SKM-1 (cell line): ENCODE data around the gene ASB5.
A peak's percentile ranks its signal among the peaks of the same experiment; 100 is the strongest.
"Not testable (repeated sequence)": the region's sequence is repeated elsewhere in the genome, so short reads cannot be mapped to it uniquely, and the experiment has no call there.

ENCODE experiments used
- DNase-seq: peaks from one replicate; lab custom pipeline; 2025; ENCODE audit not compliant: unreplicated experiment; lab: John Stamatoyannopoulos, UW

The ASB5 gene

DNA sequence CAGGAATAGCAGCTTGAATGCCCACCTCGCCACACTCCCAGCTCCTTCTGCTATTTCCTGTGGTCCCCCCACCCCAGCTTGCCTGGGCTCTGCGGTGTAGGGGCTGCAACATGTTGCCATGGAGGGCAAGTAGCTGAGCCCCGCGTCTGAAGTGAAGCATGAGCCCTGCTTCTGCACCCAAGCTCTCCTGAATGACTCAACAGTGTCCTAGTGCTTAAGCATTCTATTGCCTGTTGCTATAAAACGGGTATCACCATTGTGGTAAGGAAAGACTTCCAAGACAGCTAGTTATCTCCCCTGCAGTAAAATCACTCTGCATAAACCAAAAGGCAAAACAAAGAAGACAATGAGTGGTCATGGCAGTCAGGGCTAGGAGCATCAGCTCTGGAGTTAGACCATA, 42.3 kb downstream of the ASB5 start:
- no peak for DNase-seq

DNA sequence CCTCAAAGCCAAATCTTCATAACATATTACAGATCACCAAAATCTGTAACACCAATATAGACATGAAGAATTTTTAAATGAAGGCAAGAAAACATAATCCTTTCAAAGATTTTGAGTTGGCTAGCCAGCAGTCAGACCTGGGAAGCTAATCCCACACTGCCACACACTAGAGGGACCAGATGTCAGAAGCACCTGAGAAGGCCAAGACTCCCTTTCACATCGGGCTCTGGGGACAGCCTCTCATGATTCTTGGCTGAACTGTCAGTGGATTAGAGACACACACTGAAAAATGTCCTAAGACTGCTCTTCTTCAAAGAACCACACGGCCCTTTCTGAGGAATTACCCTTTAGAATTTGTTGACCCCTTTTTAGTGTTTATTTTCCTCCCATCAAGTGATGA, 45.5 kb downstream of the ASB5 start:
- DNase-seq, result no peak

DNA sequence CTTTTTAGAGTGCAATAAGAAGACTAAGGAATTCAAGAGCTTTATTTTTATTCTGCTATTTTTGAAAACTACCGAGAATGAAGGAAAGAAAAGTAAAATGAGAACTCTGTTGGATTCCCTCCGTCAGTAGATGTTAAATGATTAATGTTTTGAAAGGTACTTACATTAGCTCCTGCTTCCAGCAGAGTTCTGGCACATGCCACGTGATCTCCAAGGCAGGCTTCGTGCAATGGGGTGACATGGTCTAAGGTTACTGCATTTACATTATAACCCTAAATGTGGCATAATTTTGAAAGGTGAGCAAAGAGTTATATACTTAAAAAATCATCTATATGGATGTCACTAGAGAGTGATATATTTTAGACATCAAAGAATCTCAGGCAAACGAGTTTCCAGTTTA, 46.9 kb downstream of the ASB5 start:
- no peak for DNase-seq

DNA sequence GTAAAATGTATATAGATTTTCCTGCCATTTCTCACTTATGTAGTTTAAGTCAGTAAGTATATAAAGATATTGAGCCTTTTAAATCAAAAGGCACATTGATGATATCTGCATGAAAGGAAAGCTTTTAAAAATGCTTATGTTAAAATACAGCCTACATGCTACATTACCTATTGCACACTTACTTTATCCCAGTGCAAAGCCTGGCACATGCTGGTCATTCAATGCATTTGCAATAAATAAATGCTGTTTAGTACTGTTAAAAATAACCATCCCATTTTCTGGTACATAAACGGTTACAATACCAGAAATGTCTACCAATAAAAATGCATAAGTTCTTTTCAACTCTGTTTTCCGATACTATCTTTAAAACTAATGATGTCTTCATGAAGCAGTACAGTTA, 51.5 kb downstream of the ASB5 start:
- no peak for DNase-seq

DNA sequence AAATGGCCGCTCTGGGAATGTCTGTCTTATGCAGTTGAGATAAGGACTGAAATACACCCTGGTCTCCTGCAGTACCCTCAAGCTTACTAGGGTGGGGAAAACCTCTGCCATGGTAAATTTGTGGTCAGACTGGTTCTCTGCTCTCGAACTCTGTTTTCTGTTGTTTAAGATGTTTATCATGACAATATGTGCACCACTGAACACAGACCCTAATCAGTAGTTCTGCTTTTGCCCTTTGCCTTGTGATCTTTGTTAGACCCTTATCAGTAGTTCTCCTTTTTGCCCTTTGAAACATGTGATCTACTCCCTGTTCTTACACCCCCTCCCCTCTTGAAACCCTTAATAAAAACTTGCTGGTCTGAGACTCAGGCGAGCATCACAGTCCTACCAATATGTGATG, 56.7 kb downstream of the ASB5 start:
- DNase-seq, result not testable (repeated sequence)

DNA sequence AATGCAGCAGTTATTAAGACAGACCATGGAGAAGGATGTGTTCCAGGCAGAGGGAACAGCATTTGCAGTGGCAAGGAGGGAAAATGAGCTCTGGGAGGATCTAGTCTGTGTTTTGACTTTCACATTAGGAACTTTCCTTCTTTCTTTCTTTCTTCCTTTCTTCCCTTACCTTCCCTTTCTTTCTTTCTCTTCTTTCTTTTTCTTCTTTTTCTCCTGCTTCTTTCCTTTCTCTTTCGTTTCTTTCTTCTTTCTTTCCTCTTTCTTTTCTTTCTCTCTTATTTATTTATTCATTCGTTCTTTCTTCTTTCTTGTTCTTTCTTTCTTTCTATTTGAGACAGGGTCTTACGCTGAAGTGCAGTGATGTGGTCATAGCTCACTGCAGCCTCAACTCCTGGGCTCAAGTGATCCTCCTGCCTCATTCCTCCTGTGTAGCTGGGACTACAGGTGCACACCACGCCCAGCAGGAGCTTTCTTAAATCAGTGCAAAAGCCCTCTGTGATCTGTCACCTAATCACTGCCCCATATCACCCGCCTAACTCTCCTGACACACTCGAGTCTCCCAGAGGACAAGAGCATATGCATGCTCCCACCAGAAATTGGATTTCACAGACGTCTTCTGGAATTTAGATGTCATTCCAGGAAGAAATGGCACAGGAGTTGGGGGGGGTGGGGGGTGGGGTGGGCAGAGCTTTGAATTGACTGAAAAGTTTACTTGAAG, 58.3 kb downstream of the ASB5 start:
- no peak for DNase-seq

DNA sequence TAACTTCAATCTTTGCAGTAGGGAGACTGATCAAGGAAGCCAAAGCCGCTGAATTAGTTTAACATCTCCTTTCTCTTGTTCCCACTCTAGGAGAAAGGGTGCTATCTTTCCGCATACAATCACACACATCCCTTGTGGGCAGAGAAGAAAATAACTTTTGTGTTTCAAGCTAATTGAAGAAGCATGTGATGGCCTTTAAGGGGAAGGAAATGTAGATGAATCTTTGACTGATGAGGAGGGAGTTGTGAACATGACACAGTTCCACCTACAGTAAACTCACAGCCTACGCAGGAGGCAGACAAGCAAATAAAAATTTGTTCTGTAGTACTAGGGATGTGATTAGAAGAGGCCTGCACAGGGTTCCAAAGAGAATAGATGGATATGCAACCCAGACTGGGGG, 58.9 kb downstream of the ASB5 start:
- peak; percentile 32 for DNase-seq

DNA sequence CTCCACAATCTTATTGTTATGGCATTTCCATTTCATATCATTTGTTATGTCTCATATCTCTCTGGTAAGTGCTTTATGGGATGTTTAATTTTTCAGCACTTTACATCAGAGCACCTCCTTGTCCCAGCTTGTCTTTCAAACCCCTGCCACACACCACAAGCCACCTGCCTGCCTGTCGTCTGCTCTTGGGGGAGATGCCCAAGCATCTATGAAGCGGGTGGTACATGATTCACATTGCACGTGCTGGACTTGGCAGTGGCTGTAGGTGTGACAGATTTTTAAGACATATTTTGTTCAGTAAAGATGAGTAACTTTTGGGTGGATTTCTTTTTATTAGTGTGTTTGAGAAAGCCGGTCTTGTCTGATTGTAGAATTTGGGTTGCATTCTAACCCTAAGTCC, 59.5 kb downstream of the ASB5 start:
- DNase-seq, result no peak

DNA sequence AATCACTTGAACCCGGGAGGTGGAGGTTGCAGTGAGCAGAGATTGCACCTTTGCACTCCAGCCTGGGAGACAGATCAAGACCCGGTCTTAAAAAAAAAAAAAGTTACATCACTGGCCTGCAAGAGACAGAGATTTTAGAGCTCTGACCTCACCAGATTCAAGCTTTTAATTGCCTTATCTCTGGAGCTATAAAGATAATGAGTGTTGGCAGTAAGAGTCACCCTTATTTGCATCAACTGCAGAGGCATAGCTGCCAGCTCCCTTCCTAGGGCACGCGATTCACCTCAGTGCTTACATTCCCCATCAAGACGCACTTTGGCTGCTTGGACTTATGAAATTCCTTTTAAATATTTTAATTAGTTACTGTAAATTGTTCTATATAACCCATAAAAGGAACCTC, 61.2 kb downstream of the ASB5 start:
- no peak for DNase-seq

DNA sequence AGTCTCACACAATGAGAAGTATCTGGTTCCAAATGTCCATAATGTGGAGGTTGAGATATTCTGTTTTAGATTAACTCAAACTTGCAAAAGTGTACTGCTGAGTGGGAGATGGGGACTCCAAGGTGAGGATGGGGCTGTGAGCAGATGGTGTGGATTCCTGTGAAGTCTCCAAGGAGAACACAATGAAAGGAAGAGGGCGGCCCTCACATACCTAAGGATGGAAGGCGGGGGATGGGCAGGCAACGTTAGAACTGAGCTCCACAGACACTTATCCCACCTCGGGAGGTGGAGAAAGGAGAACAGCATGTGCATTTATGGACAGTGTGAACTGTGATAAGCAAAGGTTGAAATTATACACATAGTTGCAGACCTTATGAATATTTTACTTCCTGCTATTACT, 63.7 kb downstream of the ASB5 start:
- DNase-seq, result no peak

DNA sequence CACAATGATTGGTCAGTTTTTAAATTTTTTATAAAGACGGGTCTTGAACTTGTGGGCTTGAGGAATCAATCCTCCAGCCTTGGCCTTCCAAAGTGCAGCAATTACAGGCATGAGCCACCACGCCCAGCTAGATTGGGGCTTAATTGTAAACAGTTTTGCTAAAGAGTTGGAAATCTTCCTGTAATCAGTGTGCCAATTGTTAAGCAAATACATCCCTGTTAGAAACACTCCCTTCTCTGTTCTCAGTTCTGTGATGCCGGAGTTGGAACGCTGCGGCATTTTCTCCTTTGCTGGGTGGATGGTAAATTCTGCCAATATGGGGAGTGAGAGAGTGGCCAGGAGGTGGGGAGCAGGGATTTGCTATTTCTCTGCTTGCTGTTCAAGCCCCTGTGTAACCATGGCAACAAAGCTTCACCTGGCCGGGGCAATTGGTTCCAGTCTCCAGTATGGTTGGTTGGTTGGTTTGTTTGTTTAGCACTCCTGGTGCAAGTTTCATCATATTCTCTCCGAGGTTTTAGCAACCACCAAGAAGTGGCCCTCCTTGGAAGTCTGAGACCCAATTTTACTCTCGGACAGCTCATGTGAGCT, 70.6 kb downstream of the ASB5 start:
- no peak for DNase-seq

DNA sequence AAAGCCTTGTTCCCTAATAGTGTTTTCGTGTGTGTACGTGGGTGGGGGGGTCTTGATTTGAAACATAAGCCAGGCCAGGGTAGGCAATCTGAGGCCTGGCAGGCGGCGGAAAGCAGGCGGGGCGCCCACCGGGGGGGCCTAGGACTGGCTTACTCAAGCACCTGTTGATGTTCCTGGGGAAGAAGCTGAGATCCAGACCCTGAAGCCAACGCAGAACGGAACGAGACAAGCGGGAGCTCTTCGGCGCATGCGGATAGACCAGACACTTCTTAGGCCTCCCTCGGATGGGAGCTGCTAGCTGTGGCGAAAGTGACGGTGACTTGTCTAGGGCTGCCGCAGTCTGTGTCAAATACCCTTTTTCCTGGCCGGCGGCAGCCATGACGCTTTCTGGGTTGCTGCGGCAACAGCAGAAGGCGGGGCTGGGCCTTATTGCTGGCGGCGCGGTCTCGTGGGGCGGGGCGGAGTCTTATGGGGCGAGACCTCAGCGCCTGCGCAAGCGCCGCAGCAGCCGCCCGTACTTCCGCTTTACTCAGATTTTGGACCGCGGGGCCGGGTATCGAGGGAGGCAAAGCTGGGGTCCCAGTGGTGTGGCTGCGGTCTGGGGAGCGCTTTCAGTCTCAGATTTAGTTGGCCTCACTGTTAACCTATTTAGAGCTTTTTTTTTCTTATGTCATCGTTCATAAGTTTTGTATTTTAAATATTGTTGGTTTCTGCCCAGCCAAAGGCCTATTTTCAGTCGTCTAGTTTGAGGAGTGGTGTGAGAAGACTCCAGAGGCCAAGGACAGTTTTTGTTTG, 73.6 kb downstream of the ASB5 start, which contains the start of gene SPATA4:
Gene SPATA4 (minus strand): TSS at position 402 of the 795 bp plus-strand sequence. CDS start 23 bp downstream, at position 379.
- DNase-seq, result peak; percentile 78

DNA sequence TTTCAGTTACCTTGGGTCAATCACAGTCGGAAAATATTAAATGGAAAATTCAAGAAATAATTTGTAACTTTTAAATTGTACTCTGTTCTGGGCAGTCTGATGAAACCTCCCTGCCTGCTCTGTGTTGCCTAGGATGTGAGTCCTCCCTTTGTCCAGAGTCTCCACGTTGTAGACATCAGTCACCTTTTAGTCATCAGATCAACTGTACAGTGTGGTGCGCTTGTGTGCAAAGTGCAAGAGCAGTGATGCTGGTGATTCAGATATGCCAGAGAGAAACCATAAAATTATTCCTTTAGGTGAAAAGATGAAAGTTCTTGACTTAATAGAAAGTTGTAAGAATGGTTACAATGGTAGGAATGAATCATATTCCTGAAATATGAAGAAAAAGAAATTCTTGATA, 75.1 kb downstream of the ASB5 start:
- no peak for DNase-seq

DNA sequence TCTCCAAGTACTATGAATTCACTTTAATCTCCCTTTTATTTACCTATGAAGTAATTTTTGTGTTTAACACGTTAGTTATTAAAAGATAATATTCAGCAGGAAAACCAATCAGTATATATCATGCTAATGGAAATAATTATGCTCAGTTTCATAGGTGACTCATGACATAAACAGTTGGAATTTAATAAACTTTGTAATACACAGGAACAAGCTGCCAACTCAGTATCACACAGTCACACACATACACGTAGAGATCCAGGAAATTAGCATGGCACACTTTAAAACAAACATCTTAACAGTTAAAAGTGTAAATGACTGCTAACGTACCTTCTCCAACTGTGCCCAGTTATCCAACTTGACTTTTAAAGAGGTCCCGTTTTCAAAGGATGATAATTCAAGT, 75.9 kb downstream of the ASB5 start:
- no peak for DNase-seq

DNA sequence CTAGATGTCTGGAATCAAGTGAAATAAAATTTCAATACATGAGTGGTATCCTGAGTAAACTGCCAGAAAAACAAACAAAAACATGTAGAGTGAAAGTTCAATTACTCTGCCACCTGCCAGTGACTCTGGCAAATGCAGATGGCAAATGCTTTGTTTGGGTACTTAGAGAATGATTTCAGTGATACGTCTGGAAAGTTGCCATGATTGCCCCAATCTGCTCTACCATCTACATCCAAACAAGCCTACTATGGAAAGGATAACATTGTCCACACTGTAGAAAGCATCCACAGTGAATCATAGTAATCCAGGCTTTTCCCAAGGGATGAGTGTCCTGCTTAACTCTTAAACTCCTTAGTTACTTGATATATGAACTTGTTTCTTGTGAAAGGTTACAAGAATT, 77.0 kb downstream of the ASB5 start:
- DNase-seq, result no peak

DNA sequence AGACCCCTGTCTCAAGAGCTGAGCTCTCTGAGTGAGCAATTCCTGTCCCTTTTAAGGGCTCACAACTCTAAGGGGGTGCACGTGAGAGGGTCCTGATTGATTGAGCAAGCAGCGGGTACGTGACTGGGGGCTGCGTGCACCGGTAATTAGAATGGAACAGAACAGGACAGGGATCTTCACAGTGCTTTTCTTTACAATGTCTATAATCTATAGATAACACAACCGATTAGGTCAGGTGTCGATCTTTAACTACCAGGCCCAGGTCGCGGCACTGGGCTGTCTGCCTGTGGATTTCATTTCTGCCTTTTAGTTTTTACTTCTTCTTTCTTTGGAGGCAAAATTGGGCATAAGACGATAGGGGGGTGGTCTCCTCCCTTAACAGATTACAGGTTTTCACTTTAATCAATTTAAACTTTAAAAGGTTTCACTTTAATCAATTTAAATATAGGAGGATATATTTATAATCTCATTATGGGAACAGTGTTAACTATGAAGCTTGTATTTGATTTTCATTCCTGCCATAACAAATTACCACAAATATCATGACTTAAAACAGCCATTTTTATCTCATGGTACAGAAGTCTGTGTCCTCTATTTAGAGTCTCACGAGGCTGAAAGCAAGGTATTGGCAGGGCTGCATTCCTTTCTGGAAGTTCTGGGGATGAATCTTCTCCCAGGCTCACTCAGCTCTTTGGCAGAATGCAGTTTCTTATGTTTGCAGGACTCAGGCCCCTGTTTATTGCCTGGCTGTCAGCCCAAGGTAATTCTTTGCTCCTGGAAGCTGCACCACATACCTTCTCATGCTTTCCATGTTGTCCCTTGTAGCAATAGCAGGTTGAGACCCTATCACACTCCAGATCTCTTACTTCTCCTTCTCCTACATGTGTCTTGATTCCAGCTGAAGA, 78.9 kb downstream of the ASB5 start:
- DNase-seq, result no peak

DNA sequence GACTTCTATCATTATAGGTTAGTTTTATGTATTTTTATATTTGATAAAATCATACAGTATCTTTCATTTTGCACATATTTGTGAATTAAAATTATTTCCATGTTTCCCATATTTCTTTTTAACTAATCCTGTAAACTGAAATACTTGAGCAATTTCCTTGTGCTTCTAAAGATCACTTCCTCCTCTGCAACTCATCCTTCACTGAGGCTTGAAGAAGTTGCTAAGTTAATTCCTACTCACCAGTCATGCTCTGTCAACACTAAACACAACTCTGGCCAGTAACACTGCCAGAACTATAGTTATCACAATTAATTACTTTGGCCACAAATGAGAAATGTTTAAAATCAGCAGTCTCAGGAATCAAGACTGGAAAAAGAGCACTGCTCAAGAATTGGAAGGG, 80.4 kb downstream of the ASB5 start:
- peak; percentile 24 for DNase-seq

DNA sequence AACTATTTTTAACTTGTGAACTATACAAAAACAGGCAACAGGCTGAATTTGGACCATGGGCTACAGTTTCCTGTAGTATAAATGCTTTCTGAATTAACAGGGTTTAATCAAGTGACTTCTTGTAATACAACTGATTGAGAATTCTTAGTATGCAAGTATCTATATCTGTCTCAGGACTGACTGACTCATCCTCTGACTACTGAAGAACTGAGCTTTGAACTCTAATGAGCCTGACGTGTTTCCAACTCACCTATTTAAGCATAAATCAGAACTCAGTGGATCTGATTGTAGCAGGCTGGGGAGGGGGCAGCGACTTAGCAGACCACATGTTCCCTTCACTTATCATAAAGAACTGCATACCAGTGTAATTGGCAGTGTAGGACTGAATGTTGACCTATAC, 81.4 kb downstream of the ASB5 start:
- no peak for DNase-seq

DNA sequence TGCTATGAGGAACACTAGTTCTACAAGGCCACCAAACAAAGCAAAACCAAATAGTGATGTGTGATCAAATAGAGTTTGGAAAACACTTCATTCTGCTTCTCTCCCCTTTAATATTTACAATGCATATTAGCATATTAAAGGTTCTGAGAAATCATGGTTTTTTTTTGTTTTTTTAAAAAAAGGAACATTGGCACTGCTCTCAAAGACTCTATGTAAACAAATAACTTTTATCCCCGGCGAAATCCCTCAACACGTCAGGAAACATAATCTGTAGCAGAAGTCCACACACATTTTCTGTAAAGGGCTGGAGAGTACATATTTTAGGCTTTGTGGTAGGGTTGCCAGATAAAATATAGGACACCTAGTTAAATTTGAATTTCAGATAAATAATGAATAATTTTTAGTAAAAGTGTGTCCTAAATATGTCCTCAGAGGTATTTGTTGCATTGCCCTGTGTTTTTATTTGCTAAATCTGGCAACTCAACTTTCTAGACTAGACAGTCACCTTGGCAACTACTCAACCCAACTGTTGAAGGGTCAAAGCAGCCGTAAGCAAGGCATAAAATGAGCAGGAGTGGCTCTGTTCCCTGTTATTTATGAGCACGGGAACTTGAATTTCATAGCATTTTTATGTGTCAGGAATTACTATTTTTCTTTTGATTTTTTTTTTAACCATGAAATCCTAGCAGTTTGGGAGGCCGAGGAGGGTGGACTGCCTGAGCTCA, 82.2 kb downstream of the ASB5 start:
- DNase-seq, result no peak

DNA sequence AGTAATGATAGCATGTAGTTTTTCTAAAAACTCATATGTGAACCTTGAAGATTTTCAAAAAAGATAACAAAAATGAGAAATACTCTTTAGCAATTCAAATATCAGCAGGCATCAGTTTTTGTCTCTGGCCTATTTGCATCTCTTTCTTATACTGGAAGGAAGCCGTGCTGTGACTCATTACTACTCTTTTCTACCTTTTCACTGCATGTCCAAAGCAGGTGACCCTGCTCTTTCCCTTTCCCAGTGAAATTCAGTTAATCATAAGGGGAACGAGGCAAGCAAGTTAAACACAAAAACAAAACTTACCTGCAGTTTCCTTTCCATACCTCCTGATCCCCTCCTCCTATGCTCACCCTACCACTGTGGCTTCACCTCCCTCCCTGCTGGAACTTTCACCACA, 83.0 kb downstream of the ASB5 start:
- no peak for DNase-seq

DNA sequence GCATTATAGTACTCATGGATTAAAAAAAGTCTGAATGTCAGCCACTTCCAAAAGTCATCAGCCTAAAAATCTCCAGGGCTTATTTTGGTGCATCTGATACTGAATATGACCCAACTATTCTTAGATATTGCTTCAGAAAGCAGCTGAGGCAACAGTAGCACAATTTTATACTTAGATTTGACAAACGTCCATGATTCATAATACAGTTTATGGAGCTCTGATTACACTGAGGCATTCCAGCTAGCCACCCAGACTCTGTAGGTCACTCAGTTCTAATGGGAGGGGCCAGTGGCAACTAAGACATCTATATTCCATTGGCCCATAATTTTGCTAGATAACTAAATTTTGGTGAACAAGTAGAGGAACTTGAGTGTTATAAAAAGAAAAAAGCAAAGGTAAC, 84.0 kb downstream of the ASB5 start:
- no peak for DNase-seq
